ENCODE measurements around the gene FGF18. TPM values are rescaled to one million over a fixed set of nuclear protein-coding genes. Genes with fewer than 3 reads are reported as not detected.

Gene FGF18
- total and polyA plus RNA-seq, 9 of the 15 experiments (the other 6 are each of a cell fraction or from before 2014, with no cell fraction given) = 0.05 to 0.18 (median 0.11) TPM; not detected in 6

DNA sequence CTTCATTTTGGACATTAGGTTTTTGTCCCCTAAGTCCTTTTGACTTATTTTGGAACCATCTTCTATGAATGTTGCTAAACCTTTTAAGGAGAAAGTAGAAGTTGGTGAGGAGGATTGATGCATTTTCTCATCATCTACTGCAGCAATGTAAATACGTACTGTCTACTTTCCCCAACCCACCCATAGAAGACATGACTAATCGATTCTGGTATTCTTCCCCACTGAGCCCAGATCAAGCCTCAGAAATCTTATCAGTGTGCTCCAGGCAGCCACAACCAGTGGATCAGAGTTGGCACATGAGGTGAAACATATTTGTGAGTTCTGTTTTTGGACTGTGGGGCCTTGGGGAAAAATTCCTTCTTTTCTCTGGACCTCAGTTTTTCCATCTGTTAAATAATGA, 57.7 kb downstream of the FGF18 start (continued):
- no peak for TF ChIP-seq ZNF644 (tag; IDR thresholded peaks at IDR 0.05; ENCODE audit: low read depth)
- TF ChIP-seq NR2F6 (CRISPR knock-in tag; IDR thresholded peaks at IDR 0.05) = no peak
- TF ChIP-seq FOXP1 (CRISPR knock-in tag; IDR thresholded peaks at IDR 0.05) = no peak
- TF ChIP-seq EP300 (IDR thresholded peaks at IDR 0.05; ENCODE audit: low read length) = peak; percentile 63
- no peak for TF ChIP-seq HNRNPK (IDR thresholded peaks at IDR 0.05; ENCODE audit: low read depth, low read length, poor library complexity, severe bottlenecking)
- TF ChIP-seq, protein P1, sequence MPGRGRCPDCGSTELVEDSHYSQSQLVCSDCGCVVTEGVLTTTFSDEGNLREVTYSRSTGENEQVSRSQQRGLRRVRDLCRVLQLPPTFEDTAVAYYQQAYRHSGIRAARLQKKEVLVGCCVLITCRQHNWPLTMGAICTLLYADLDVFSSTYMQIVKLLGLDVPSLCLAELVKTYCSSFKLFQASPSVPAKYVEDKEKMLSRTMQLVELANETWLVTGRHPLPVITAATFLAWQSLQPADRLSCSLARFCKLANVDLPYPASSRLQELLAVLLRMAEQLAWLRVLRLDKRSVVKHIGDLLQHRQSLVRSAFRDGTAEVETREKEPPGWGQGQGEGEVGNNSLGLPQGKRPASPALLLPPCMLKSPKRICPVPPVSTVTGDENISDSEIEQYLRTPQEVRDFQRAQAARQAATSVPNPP (IDR thresholded peaks at IDR 0.05; ENCODE audit: borderline replicate concordance, insufficient read depth, insufficient read length) = no peak
- TF ChIP-seq, protein P2, sequence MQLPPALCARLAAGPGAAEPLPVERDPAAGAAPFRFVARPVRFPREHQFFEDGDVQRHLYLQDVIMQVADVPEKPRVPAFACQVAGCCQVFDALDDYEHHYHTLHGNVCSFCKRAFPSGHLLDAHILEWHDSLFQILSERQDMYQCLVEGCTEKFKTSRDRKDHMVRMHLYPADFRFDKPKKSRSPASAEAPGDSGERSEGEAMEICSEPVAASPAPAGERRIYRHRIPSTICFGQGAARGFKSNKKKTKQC (CRISPR knock-in tag; IDR thresholded peaks at IDR 0.05) = no peak
- no peak for TF ChIP-seq NFIX (CRISPR knock-in tag; IDR thresholded peaks at IDR 0.05; ENCODE audit: low read depth)
- no peak for TF ChIP-seq SMARCB1 (IDR thresholded peaks at IDR 0.05; ENCODE audit: insufficient read length, low read depth)
- TF ChIP-seq, protein P3, sequence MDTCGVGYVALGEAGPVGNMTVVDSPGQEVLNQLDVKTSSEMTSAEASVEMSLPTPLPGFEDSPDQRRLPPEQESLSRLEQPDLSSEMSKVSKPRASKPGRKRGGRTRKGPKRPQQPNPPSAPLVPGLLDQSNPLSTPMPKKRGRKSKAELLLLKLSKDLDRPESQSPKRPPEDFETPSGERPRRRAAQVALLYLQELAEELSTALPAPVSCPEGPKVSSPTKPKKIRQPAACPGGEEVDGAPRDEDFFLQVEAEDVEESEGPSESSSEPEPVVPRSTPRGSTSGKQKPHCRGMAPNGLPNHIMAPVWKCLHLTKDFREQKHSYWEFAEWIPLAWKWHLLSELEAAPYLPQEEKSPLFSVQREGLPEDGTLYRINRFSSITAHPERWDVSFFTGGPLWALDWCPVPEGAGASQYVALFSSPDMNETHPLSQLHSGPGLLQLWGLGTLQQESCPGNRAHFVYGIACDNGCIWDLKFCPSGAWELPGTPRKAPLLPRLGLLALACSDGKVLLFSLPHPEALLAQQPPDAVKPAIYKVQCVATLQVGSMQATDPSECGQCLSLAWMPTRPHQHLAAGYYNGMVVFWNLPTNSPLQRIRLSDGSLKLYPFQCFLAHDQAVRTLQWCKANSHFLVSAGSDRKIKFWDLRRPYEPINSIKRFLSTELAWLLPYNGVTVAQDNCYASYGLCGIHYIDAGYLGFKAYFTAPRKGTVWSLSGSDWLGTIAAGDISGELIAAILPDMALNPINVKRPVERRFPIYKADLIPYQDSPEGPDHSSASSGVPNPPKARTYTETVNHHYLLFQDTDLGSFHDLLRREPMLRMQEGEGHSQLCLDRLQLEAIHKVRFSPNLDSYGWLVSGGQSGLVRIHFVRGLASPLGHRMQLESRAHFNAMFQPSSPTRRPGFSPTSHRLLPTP (IDR thresholded peaks at IDR 0.05; ENCODE audit: borderline replicate concordance, extremely low read depth, insufficient read length) = no peak
- no peak for TF ChIP-seq GTF2F1 (IDR thresholded peaks at IDR 0.05; ENCODE audit: low read depth, low read length)
- no peak for TF ChIP-seq POLR2AphosphoS5 (IDR thresholded peaks at IDR 0.05; ENCODE audit: control insufficient read depth, insufficient read depth, low read depth, low read length)
- TF ChIP-seq PTTG1 (tag; IDR thresholded peaks at IDR 0.05; ENCODE audit: low read depth) = no peak
- peak; percentile 55; the same call in 1 of the 2 replicates for TF ChIP-seq SMARCA4 (IDR thresholded peaks at IDR 0.05)
- TF ChIP-seq CBX5 (IDR thresholded peaks at IDR 0.05; ENCODE audit: borderline replicate concordance, low read depth) = no peak
- TF ChIP-seq BDP1 (IDR thresholded peaks at IDR 0.05; ENCODE audit: insufficient read depth, insufficient read length) = no peak
- no peak for TF ChIP-seq CBX8 (IDR thresholded peaks at IDR 0.05; ENCODE audit: borderline replicate concordance, extremely low read depth, low read depth, low read length, poor library complexity, severe bottlenecking)
- TF ChIP-seq NFYB (IDR thresholded peaks at IDR 0.05; ENCODE audit: extremely low read depth, insufficient read length) = no peak
- no peak for TF ChIP-seq IFI16 (CRISPR knock-in tag; IDR thresholded peaks at IDR 0.05)
- TF ChIP-seq PRPF4 (IDR thresholded peaks at IDR 0.05; ENCODE audit: insufficient read depth, low read depth, low read length, poor library complexity, severe bottlenecking) = no peak
- TF ChIP-seq ETV1 (tag; conservative IDR thresholded peaks at IDR 0.05; ENCODE audit: low read depth) = no peak
- TF ChIP-seq ETV5 (CRISPR knock-in tag; IDR thresholded peaks at IDR 0.05; ENCODE audit: low read depth) = no peak
- TF ChIP-seq KLF6 (CRISPR knock-in tag; IDR thresholded peaks at IDR 0.05; ENCODE audit: borderline replicate concordance) = no peak
- no peak for TF ChIP-seq ZNF766 (CRISPR knock-in tag; conservative IDR thresholded peaks at IDR 0.05)
